ENCODE data around the gene DPH1.
"Not testable (repeated sequence)": the region's sequence is repeated elsewhere in the genome, so short reads cannot be mapped to it uniquely, and the experiment has no call there.

DPH1 gene

GRCh38 chr17:2008332-2009126 lies 21.4 kb upstream of the DPH1 start:
- DNase-seq, result no peak

GRCh38 chr17:2009737-2010136 lies 20.2 kb upstream of the DPH1 start:
- DNase-seq, result no peak

GRCh38 chr17:2011411-2012371 lies 18.3 kb upstream of the DPH1 start:
- DNase-seq, result peak; percentile 79

GRCh38 chr17:2012499-2012898 lies 17.5 kb upstream of the DPH1 start:
- DNase-seq, result no peak

- not testable (repeated sequence) for DNase-seq
Measured at GRCh38 chr17:2013220-2013993, 16.5 kb upstream of the DPH1 start.

GRCh38 chr17:2013994-2014317 lies 16.0 kb upstream of the DPH1 start:
- DNase-seq, result no peak

GRCh38 chr17:2015314-2015713 lies 14.6 kb upstream of the DPH1 start:
- no peak for DNase-seq

GRCh38 chr17:2016494-2016893 lies 13.5 kb upstream of the DPH1 start:
- no peak for DNase-seq

GRCh38 chr17:2017274-2017941 lies 12.5 kb upstream of the DPH1 start:
- DNase-seq, result peak; percentile 39

GRCh38 chr17:2018716-2019510 lies 11.0 kb upstream of the DPH1 start:
- DNase-seq, result no peak

GRCh38 chr17:2019723-2020122 lies 10.2 kb upstream of the DPH1 start:
- DNase-seq, result no peak

GRCh38 chr17:2020721-2021120 lies 9.2 kb upstream of the DPH1 start:
- DNase-seq, result no peak

- no peak for DNase-seq
Measured at GRCh38 chr17:2022647-2023240, 7.2 kb upstream of the DPH1 start.

GRCh38 chr17:2023256-2023655 lies 6.7 kb upstream of the DPH1 start:
- DNase-seq, result no peak

- peak; percentile 93 for DNase-seq
Measured at GRCh38 chr17:2023692-2024571, 6.0 kb upstream of the DPH1 start.

GRCh38 chr17:2024572-2025219 lies 5.3 kb upstream of the DPH1 start:
- DNase-seq, result no peak

- peak; percentile 91 for DNase-seq
Measured at GRCh38 chr17:2025220-2025621, 4.7 kb upstream of the DPH1 start, which contains the start of gene RTN4RL1. TSS of gene RTN4RL1 (minus strand) at chr17:2025334. CDS start at chr17:2024865, 469 bp downstream.

GRCh38 chr17:2025622-2026309 lies 4.2 kb upstream of the DPH1 start:
- peak; percentile 89 for DNase-seq

Data from eye (tissue), 1 donor.